GM21515 (cell line): Measurements from ENCODE around the gene UNC93B1.
"Not testable (repeated sequence)": the region's sequence is repeated elsewhere in the genome, so short reads cannot be mapped to it uniquely, and the experiment has no call there.

Experiments
- ATAC-seq: cut with Tn5 transposase; IDR thresholded peaks from one replicate; pipeline ENCODE4 v1.9.1; 2021; ENCODE audit not compliant: unreplicated experiment

UNC93B1 gene

GRCh38 chr11:67946403-67946802 is 57.5 kb downstream of the UNC93B1 start:
- ATAC-seq = not testable (repeated sequence)

DNA sequence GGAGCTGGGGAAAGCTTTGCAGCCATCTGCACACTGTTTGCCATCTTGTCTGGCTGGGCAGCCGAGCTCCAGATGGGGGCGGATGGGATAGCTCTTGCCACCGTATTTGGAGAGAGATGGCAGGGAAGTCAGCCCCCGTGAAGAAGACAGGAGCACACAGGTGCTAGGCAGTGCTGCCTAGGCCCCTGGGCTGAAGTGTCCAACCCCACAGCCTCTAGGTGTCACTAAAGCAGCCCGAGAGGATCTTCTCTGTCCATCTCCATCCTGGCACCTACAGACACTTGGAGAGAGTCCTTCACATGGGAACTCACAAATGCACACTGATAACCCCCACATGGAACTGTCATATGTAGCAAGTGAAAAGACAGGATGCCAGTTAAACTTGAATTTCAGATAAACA is 60.5 kb downstream of the UNC93B1 start:
- ATAC-seq = not testable (repeated sequence)
